ENCODE measurements around the gene MITF. TPM values are rescaled to one million over a fixed set of nuclear protein-coding genes. Genes with fewer than 3 reads are reported as not detected.

Gene MITF
- total and polyA plus RNA-seq, 2 donors (not counting 1 experiment from before 2014, with no cell fraction given) = 0.10 TPM; not detected in 1

DNA sequence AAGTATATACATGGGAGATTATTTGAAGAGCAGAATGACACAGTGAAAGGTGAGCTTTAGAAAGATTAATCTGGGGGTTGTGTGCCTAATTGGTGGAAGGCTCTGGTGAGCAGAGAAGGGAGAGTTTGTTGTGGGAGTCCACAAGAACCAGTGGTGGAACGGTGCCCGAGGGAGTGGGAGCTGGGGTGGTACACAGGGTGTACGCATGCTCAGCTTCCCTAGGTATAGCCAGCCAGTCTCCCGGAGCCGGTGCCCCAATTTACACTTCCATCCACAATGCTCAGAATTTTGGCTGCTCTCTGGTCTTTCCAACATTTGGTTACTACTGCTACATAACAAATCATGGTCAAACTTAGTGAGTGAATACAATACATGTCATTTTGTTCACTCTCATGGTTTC lies 92.5 kb downstream of the MITF start:
- no peak for ATAC-seq (ENCODE audit: low read depth)

DNA sequence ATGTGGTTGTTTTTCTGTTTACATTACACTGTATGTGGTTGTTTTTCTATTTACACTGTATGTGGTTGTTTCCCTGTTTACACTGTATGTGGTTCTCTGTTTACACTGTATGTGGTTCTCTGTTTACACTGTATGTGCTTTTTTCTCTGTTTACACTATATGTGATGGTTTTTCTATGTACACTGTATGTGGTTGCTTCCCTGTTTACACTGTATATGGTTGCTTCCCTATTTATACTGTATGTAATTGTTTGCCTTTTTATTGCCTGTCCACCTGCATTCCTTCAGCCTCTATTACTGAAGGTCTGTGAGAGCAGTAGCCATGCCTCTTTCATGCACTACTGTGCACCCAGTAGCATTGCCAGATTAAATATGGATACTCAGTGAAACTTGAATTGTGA lies 94.3 kb downstream of the MITF start:
- Histone ChIP-seq H2AFZ (ENCODE audit: insufficient read depth, low read depth, low read length, poor library complexity, severe bottlenecking) (no peak overlapping the region), H3K4me1 (ENCODE audit: control insufficient read depth in 2 of 2, insufficient read depth in 2 of 2, low read length in 2 of 2) (no peaks in the 10 kb centered on the region), H3K36me3 (replicated peaks in 1 of 2; ENCODE audit: control extremely low read depth in 1 of 2, control insufficient read depth in 1 of 2, extremely low read depth in 1 of 2, insufficient read depth in 2 of 2, low read length in 1 of 2) (no peaks in the 10 kb centered on the region), H3K79me2 (ENCODE audit: control insufficient read depth, insufficient read depth, low read length) (no peaks in the 10 kb centered on the region), H3K27ac (ENCODE audit: low read length in 2 of 2) (no peak overlapping the region), H3K27me3 (replicated peaks in 1 of 4; ENCODE audit: control extremely low read depth in 1 of 4, control insufficient read depth in 3 of 4, insufficient read depth in 4 of 4, low read length in 3 of 4) (no peaks in the 10 kb centered on the region), H4K20me1 (ENCODE audit: control insufficient read depth, insufficient read depth, low read length, poor library complexity, severe bottlenecking) (no peaks in the 10 kb centered on the region), H3K9ac (ENCODE audit: low read length) (no peak overlapping the region), H3K4me2 (replicated peaks; ENCODE audit: low read depth, low read length, poor library complexity, severe bottlenecking) (no peak overlapping the region), H3K9me3 (ENCODE audit: control extremely low read depth in 1 of 3, control insufficient read depth in 2 of 3, insufficient read depth in 1 of 3, low read length in 2 of 3) (peaks cover 1 to 7% (median 2%) of the 10 kb centered on the region in 3 donors), H3K4me3 (ENCODE audit: control extremely low read depth in 1 of 5, extremely low read depth in 1 of 5, insufficient read depth in 1 of 5, low read depth in 2 of 5, low read length in 4 of 5) (no peak overlapping the region)
- no peak for TF ChIP-seq EZH2 (IDR thresholded peaks at IDR 0.05; ENCODE audit: borderline replicate concordance, insufficient read depth, low read depth, low read length, poor library complexity, severe bottlenecking)
- TF ChIP-seq, protein P1, sequence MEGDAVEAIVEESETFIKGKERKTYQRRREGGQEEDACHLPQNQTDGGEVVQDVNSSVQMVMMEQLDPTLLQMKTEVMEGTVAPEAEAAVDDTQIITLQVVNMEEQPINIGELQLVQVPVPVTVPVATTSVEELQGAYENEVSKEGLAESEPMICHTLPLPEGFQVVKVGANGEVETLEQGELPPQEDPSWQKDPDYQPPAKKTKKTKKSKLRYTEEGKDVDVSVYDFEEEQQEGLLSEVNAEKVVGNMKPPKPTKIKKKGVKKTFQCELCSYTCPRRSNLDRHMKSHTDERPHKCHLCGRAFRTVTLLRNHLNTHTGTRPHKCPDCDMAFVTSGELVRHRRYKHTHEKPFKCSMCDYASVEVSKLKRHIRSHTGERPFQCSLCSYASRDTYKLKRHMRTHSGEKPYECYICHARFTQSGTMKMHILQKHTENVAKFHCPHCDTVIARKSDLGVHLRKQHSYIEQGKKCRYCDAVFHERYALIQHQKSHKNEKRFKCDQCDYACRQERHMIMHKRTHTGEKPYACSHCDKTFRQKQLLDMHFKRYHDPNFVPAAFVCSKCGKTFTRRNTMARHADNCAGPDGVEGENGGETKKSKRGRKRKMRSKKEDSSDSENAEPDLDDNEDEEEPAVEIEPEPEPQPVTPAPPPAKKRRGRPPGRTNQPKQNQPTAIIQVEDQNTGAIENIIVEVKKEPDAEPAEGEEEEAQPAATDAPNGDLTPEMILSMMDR (IDR thresholded peaks at IDR 0.05) = no peak
- no peak overlapping the region for H3K4me3 Mint-ChIP-seq
- no peaks in the 10 kb centered on the region for H3K4me1 Mint-ChIP-seq
- no peak overlapping the region for H3K27ac Mint-ChIP-seq
- intact Hi-C loops (cut with micrococcal nuclease) = no loop called here
- H3K27me3 Mint-ChIP-seq = no peaks in the 10 kb centered on the region
- peaks cover 2% of the 10 kb centered on the region for H3K9me3 Mint-ChIP-seq (ENCODE audit: insufficient read depth)
- POLR2A ChIA-PET = no interaction called here
- CTCF ChIA-PET = no interaction called here
- DNase-seq = no peak
- no peak for ATAC-seq (ENCODE audit: low read depth)

More for the DNA sequence above, 92.5 kb downstream of the MITF start:
- Histone ChIP-seq H3K27ac (ENCODE audit: low read length in 2 of 2) (no peak overlapping the region), H3K27me3 (replicated peaks in 1 of 4; ENCODE audit: control extremely low read depth in 1 of 4, control insufficient read depth in 3 of 4, insufficient read depth in 4 of 4, low read length in 3 of 4) (no peaks in the 10 kb centered on the region), H2AFZ (ENCODE audit: insufficient read depth, low read depth, low read length, poor library complexity, severe bottlenecking) (no peak overlapping the region), H3K4me2 (replicated peaks; ENCODE audit: low read depth, low read length, poor library complexity, severe bottlenecking) (no peak overlapping the region), H4K20me1 (ENCODE audit: control insufficient read depth, insufficient read depth, low read length, poor library complexity, severe bottlenecking) (no peaks in the 10 kb centered on the region), H3K4me3 (ENCODE audit: control extremely low read depth in 1 of 5, extremely low read depth in 1 of 5, insufficient read depth in 1 of 5, low read depth in 2 of 5, low read length in 4 of 5) (no peak overlapping the region), H3K9ac (ENCODE audit: low read length) (no peak overlapping the region), H3K79me2 (ENCODE audit: control insufficient read depth, insufficient read depth, low read length) (no peaks in the 10 kb centered on the region), H3K36me3 (replicated peaks in 1 of 2; ENCODE audit: control extremely low read depth in 1 of 2, control insufficient read depth in 1 of 2, extremely low read depth in 1 of 2, insufficient read depth in 2 of 2, low read length in 1 of 2) (no peaks in the 10 kb centered on the region), H3K4me1 (ENCODE audit: control insufficient read depth in 2 of 2, insufficient read depth in 2 of 2, low read length in 2 of 2) (no peaks in the 10 kb centered on the region), H3K9me3 (ENCODE audit: control extremely low read depth in 1 of 3, control insufficient read depth in 2 of 3, insufficient read depth in 1 of 3, low read length in 2 of 3) (peaks cover 1 to 6% (median 2%) of the 10 kb centered on the region in 3 donors)
- Mint-ChIP-seq H3K9me3 (ENCODE audit: insufficient read depth) (peaks cover 2% of the 10 kb centered on the region), H3K27me3 (no peaks in the 10 kb centered on the region), H3K4me3 (no peak overlapping the region), H3K4me1 (no peaks in the 10 kb centered on the region), H3K27ac (no peak overlapping the region)
- no peak for DNase-seq
- 83% methylated on average over 5 of the region's 5 CpGs for WGBS (ENCODE audit: insufficient coverage)
- CTCF ChIA-PET = no interaction called here
- intact Hi-C loops (cut with micrococcal nuclease) = no loop called here
- TF ChIP-seq EZH2 (IDR thresholded peaks at IDR 0.05; ENCODE audit: borderline replicate concordance, insufficient read depth, low read depth, low read length, poor library complexity, severe bottlenecking) = no peak
- TF ChIP-seq, protein P1 (IDR thresholded peaks at IDR 0.05) = no peak
- POLR2A ChIA-PET = no interaction called here
